ENCODE measurements around the gene ASB5.

Gene ASB5

DNA sequence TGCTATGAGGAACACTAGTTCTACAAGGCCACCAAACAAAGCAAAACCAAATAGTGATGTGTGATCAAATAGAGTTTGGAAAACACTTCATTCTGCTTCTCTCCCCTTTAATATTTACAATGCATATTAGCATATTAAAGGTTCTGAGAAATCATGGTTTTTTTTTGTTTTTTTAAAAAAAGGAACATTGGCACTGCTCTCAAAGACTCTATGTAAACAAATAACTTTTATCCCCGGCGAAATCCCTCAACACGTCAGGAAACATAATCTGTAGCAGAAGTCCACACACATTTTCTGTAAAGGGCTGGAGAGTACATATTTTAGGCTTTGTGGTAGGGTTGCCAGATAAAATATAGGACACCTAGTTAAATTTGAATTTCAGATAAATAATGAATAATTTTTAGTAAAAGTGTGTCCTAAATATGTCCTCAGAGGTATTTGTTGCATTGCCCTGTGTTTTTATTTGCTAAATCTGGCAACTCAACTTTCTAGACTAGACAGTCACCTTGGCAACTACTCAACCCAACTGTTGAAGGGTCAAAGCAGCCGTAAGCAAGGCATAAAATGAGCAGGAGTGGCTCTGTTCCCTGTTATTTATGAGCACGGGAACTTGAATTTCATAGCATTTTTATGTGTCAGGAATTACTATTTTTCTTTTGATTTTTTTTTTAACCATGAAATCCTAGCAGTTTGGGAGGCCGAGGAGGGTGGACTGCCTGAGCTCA, 82.2 kb downstream of the ASB5 start:
- TF ChIP-seq GATA3 (IDR thresholded peaks at IDR 0.05; ENCODE audit: low read depth, low read length) (no peak), GATA2 (IDR thresholded peaks at IDR 0.05; ENCODE audit: low read depth, low read length) (no peak)

- no peak for TF ChIP-seq GATA2 (IDR thresholded peaks at IDR 0.05; ENCODE audit: low read depth, low read length)
Observed at GRCh38 chr4:176186067-176186466, 83.0 kb downstream of the ASB5 start.

DNA sequence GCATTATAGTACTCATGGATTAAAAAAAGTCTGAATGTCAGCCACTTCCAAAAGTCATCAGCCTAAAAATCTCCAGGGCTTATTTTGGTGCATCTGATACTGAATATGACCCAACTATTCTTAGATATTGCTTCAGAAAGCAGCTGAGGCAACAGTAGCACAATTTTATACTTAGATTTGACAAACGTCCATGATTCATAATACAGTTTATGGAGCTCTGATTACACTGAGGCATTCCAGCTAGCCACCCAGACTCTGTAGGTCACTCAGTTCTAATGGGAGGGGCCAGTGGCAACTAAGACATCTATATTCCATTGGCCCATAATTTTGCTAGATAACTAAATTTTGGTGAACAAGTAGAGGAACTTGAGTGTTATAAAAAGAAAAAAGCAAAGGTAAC, 84.0 kb downstream of the ASB5 start:
- TF ChIP-seq GATA3 (IDR thresholded peaks at IDR 0.05; ENCODE audit: low read depth, low read length) (no peak), GATA2 (IDR thresholded peaks at IDR 0.05; ENCODE audit: low read depth, low read length) (no peak)
